OCI-M1 (cell line): Measurements from ENCODE around the gene RRBP1.

Source experiments
- DNase-seq: peaks from one replicate; lab custom pipeline; 2025; lab: John Stamatoyannopoulos, UW

RRBP1 gene

GRCh38 chr20:17648791-17649730, 33.0 kb downstream of the RRBP1 start:
- no peak for DNase-seq

- DNase-seq: no peak
Measured at GRCh38 chr20:17648315-17648646, 33.8 kb downstream of the RRBP1 start.

GRCh38 chr20:17647391-17648314, 34.4 kb downstream of the RRBP1 start:
- no peak for DNase-seq

DNA sequence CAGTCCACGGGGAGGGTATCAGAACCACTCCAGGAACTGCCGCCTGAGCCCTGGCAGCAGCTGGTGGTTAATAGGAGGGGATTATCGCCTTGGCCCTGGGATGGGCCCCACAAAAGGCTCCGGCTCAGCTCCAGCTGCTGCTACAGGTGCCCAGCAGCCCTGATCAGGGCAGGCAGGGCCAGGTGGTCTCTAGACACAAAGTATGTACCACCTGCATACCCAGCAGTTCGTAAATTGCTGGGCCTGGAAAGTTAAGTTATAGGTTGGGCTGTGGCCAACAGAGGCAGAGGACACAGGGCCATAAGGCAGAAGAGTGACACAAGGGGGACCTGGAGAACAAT, 35.1 kb downstream of the RRBP1 start:
- DNase-seq: no peak

- no peak for DNase-seq
Measured at GRCh38 chr20:17646209-17646960, 35.7 kb downstream of the RRBP1 start.

DNA sequence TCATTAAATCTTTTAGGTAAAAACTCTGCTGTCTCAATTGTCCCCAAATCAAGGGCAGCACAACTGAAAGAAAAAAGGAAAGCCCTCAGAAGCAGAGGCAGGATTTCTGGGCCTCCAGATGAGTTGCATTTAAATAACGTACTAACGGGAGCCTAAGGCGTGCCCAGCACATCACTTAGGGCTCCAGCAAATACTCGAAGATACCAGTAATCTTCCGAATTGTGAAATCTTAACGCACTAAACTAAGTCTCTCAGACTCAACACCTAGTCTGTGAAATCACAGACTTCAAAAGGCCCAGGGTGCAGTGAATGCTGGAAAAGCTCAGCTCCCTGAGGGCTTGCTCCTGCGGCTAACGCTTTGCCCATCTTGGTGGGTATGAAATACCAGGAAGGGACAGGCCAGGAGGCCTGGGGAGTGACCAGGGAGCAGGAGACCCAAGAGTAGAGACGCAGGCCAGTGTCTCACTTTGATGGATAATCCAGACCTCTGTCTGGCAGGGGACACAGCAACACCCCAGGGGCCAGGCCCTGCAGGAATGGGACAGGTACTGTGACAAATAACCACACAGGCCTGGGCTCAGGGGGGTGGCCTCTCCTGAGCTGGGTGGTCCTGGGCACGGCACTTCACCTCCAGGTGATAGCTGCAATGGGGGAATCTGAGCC, 36.4 kb downstream of the RRBP1 start:
- DNase-seq: no peak

DNA sequence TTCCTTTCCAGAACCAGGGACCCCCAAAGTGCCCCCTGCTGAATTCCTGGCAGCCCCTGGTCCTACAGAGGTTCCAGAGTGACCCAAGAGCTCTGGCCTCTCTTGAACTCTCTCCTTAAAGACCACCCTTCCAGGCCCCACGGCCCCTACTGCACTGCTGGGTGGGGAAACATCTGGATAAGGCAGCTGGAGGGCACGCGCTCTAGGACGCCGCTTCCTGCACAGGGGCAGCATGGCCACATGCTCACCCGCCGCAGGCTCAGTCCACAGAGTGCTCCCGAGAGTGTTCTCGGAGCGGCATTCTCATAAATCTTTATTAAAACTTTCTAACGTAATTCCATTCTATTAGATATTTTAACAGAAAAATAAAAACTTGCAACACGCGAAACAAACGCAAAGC, 37.0 kb downstream of the RRBP1 start:
- DNase-seq: no peak

- DNase-seq: no peak
Measured at GRCh38 chr20:17644451-17644850, 37.6 kb downstream of the RRBP1 start.

GRCh38 chr20:17643531-17644188, 38.4 kb downstream of the RRBP1 start:
- DNase-seq: no peak

GRCh38 chr20:17642404-17643269, 39.4 kb downstream of the RRBP1 start:
- no peak for DNase-seq

GRCh38 chr20:17641993-17642392, 40.0 kb downstream of the RRBP1 start:
- DNase-seq: no peak

DNA sequence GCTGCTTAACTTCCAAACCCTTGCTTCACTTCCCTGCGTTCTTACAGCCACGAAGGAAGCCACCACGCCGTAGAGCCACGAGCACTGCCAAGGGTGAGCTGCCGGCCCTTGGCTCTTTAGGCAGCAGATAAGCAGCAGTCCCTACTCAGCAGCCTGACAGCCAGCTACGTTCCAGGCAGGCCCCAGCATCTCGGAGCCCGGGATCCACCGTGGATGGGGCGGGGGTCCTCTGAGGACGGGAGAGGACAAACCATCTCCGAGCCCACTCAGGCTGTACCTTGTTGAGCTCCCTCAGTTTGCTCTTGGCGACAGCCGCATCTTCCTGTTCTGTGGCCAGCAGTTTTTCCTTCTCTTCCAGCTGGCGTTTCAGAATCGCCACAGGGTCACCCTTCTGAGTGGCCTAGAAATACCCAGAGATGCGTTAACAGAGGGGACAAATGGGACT, 40.5 kb downstream of the RRBP1 start:
- no peak for DNase-seq

DNA sequence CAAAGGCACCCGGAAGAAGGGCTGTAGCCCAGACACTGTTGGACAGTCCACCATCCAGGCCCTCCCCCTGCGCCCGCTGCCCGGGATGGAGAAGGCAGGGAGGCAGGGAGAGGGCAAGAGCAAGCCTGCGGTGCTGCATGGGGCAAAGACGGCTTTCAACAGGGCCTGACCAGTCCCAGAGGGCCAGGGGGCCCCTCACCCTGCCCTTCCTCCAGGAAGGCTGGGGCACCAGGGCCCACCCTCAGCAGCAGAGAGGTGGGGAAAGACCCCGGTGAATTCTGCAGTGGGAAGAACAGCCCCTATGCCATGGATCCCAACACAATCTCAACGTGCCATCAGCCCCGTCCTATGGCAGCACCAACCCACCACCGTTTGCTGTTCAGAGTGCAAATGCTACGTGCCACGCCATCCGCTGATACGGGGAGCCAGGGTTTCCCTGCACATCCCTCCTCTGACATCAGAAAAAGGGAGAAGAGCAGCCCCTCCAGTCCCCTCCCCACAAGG, 41.1 kb downstream of the RRBP1 start:
- DNase-seq: no peak

DNA sequence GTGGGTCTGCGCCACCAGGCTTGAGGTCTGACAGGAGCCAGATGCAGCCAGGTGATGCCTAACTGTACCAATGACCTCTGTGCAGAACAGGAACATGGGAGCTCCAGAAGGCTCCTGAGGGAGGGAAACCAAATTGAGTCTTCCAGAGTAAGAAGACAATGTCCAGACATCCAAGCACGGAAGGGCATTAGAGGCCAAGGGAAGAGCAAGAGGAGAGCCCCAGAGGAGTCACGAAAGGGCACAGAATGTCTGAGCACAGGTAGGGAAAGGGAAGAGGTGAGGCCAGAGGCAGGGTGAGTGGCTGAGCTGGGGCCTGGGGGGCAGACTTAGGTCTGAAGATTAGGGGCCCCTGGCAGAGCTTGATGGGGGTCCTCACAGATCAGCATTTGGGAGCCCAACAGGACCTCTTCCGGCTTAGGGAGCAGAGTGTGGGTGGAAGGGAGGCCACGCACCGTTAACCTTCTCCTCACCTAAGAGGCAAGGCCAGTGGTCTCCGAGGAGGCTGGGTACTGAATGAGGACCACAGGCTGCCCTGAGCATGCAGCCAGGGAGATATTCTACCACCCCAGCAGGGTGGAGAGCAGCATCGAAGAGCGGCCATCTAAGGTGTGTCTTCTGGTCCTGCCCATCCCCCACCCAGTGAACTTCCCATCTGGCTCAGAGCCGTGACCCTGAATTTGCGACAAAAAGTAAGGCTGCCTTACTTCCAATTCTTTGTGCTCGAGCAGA, 41.7 kb downstream of the RRBP1 start:
- DNase-seq: no peak

GRCh38 chr20:17638835-17639407, 43.1 kb downstream of the RRBP1 start:
- no peak for DNase-seq

- DNase-seq: no peak
Measured at GRCh38 chr20:17637985-17638640, 43.9 kb downstream of the RRBP1 start.

GRCh38 chr20:17637413-17637780, 44.6 kb downstream of the RRBP1 start:
- DNase-seq: no peak
